Stimulated activated naive CD8-positive, alpha-beta T cell treated with anti-CD3 and anti-CD28 coated beads, Interleukin-15, Interleukin-2, amounts not matched to agents 100 ng/mL and 50 ng/mL, for 24 hours (primary cell): ENCODE data around the gene KRT33A.
"Not testable (repeated sequence)": the region's sequence is repeated elsewhere in the genome, so short reads cannot be mapped to it uniquely, and the experiment has no call there.

ENCODE experiments used
- H3K27ac Mint-ChIP-seq: one replicate; pipeline ENCODE4 v1.8.0; 2021; ENCODE audit warnings: mild to moderate bottlenecking, mixed read lengths
- H3K27me3 Mint-ChIP-seq: one replicate; pipeline ENCODE4 v1.8.0; 2021; ENCODE audit warnings: mixed read lengths
- H3K36me3 Mint-ChIP-seq: one replicate; pipeline ENCODE4 v1.8.0; 2021; ENCODE audit warnings: low read depth, mixed read lengths
- H3K4me1 Mint-ChIP-seq: one replicate; pipeline ENCODE4 v1.8.0; 2021; ENCODE audit warnings: low read depth, mixed read lengths
- H3K4me3 Mint-ChIP-seq: one replicate; pipeline ENCODE4 v1.8.0; 2021; ENCODE audit warnings: mild to moderate bottlenecking, mixed read lengths
- H3K9me3 Mint-ChIP-seq: one replicate; pipeline ENCODE4 v1.8.0; 2021; ENCODE audit warnings: mixed read lengths

KRT33A gene

GRCh38 chr17:41350381-41350878 is at the start of gene KRT33A:
KRT33A (minus strand) TSS chr17:41350828; CDS start chr17:41350767, 61 bp downstream.
- not testable (repeated sequence) for H3K36me3 Mint-ChIP-seq, H3K4me3 Mint-ChIP-seq, H3K27me3 Mint-ChIP-seq, H3K9me3 Mint-ChIP-seq, H3K4me1 Mint-ChIP-seq, H3K27ac Mint-ChIP-seq

DNA sequence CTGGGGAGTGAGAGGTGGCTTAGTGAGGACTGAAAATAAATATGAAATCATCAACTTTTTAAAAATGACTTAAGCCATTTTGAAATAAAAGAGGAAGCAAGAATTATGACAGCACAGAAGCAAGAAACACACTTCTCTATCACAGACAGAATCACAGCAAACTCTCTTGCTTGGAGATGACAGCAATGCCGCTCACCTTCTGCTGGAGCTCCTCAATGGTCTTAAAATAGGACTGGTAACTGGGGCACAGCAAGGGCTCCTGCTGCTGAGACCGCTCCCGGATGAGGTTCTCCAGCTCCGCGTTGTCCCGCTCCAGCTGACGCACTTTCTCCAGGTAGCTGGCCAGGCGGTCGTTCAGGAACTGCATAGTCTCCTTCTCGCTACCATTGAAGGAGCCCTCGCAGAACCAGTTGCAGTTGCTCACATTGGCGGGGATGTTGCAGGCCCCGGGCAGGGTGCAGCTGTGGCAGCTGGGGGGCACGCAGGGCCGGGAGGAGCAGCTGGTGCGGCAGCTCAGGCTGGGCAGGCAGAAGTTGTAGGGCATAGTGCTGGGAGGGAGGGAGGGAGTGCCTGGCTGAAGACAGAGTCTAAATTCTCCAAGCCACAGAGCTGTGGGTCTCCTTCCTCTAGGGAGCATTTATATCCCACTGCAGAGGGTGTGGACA is 46.5 kb upstream of the KRT33A start, which contains the start of gene KRT31:
TSS of gene KRT31 (minus strand) at position 613 of the 665 bp plus-strand sequence. CDS start at position 544, 69 bp downstream.
- peaks cover 2% of the 10 kb centered on the region for H3K4me1 Mint-ChIP-seq
- peaks cover 4% of the 10 kb centered on the region for H3K36me3 Mint-ChIP-seq
- peaks cover 11% of the 10 kb centered on the region for H3K27me3 Mint-ChIP-seq
- H3K4me3 Mint-ChIP-seq: no peak within 1 kb of the TSS
- no peaks in the 10 kb centered on the region for H3K9me3 Mint-ChIP-seq
- H3K27ac Mint-ChIP-seq: no peak within 1 kb of the TSS

DNA sequence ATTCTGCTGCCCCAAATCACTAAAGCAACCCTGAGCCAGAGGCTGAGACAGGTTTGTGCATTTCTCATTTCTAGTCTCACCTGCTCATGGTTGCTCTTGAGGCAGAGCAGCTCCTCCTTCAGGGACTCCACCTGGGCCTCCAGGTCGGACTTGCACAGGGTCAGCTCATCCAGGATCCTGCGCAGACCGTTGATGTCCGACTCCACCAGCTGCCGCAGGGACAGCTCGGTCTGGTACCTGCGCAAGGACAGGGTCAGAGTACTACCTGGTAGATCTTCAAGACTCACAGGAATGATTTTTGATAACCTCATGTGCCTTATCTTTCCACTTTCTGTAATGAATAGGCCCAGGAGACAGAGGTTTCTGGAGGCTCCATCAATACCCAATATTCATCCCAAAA is 45.7 kb upstream of the KRT33A start:
- Mint-ChIP-seq H3K27me3 (peaks cover 11% of the 10 kb centered on the region), H3K36me3 (peaks cover 4% of the 10 kb centered on the region), H3K4me1 (no peaks in the 10 kb centered on the region), H3K27ac (no peak overlapping the region), H3K9me3 (no peaks in the 10 kb centered on the region), H3K4me3 (no peak overlapping the region)

- no peak overlapping the region for H3K27ac Mint-ChIP-seq
- peaks cover 4% of the 10 kb centered on the region for H3K36me3 Mint-ChIP-seq
- no peaks in the 10 kb centered on the region for H3K9me3 Mint-ChIP-seq
- H3K4me1 Mint-ChIP-seq: no peaks in the 10 kb centered on the region
- no peak overlapping the region for H3K4me3 Mint-ChIP-seq
- peaks cover 7% of the 10 kb centered on the region for H3K27me3 Mint-ChIP-seq
Observed at GRCh38 chr17:41395611-41396010, 45.0 kb upstream of the KRT33A start.

- H3K4me3 Mint-ChIP-seq, H3K36me3 Mint-ChIP-seq, H3K27ac Mint-ChIP-seq, H3K9me3 Mint-ChIP-seq, H3K4me1 Mint-ChIP-seq, H3K27me3 Mint-ChIP-seq: not testable (repeated sequence)
Observed at GRCh38 chr17:41395044-41395443, 44.4 kb upstream of the KRT33A start.

- H3K27ac Mint-ChIP-seq: no peak overlapping the region
Observed at GRCh38 chr17:41394254-41394996, 43.8 kb upstream of the KRT33A start.

DNA sequence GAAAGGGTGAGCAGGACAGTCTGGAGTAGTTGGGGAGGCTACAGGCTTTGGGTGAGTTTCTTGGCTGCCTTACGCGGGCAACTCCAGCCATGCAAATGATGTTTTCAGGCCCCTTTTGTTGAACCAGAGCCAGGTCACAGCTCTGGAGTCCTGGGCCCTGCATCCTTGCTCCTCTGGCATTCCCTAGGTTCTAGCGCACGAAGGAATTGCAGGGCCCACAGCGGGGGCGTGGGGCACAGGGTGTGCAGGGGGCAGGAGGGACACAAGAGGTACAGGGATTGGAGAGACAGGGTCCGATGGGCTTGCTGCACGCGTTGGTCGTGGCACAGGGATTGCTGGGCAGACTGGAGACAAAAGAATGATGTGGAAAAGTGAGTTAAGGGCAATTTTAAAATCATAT is 43.2 kb upstream of the KRT33A start:
- Mint-ChIP-seq H3K9me3 (no peaks in the 10 kb centered on the region), H3K27me3 (peaks cover 8% of the 10 kb centered on the region), H3K36me3 (no peaks in the 10 kb centered on the region), H3K27ac (no peak overlapping the region), H3K4me3 (no peak overlapping the region), H3K4me1 (no peaks in the 10 kb centered on the region)

More at GRCh38 chr17:41394254-41394996, 43.8 kb upstream of the KRT33A start:
- H3K4me3 Mint-ChIP-seq: no peak overlapping the region
- peaks cover 4% of the 10 kb centered on the region for H3K27me3 Mint-ChIP-seq
- no peaks in the 10 kb centered on the region for H3K4me1 Mint-ChIP-seq
- H3K9me3 Mint-ChIP-seq: no peaks in the 10 kb centered on the region
- no peaks in the 10 kb centered on the region for H3K36me3 Mint-ChIP-seq

DNA sequence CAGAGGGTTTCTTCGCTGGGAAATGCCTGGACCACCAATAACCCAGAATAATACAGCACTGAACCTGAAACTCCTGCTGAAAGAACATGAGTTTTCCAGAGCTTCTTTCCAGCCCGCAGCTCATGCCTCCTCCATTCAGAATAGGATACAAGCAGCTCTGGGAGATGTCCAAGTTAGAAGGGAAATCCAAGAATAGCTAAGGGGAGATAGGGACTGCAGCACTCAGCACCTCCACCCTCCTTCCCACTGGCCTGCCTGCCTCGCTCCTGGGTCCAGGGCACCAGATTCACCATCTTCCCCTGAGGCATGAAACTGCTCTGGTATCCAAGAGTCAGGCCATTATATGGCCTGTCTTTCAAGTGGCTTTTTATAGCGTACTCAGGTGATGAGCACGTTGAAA is 42.7 kb upstream of the KRT33A start:
- Mint-ChIP-seq H3K27me3 (peaks cover 8% of the 10 kb centered on the region), H3K27ac (no peak overlapping the region), H3K36me3 (no peaks in the 10 kb centered on the region), H3K4me3 (no peak overlapping the region), H3K9me3 (no peaks in the 10 kb centered on the region), H3K4me1 (no peaks in the 10 kb centered on the region)

GRCh38 chr17:41392278-41392677 is 41.6 kb upstream of the KRT33A start:
- Mint-ChIP-seq H3K4me1 (no peaks in the 10 kb centered on the region), H3K9me3 (no peaks in the 10 kb centered on the region), H3K36me3 (no peaks in the 10 kb centered on the region), H3K4me3 (no peak overlapping the region), H3K27me3 (peaks cover 8% of the 10 kb centered on the region), H3K27ac (no peak overlapping the region)

DNA sequence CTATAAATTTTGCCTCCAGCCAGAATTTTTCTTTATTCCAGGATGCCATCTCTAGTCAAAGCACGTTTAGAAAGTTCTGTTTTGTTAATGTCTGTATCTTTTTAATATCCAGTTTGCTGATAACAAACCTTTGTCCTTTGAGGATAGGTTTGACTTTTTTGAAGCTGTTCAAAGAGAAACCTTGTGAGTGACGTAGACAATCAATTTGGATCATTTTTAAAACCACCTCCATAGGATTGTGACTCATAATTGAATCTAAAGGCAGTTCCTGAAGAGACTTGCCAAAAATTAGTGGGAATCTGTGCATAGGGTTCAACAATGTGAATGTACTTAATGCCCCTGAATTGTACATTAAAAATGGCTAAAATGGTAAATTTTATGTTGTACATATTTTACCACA is 40.9 kb upstream of the KRT33A start:
- Mint-ChIP-seq H3K4me3 (no peak overlapping the region), H3K4me1 (no peaks in the 10 kb centered on the region), H3K36me3 (peaks cover 3% of the 10 kb centered on the region), H3K27me3 (peaks cover 8% of the 10 kb centered on the region), H3K9me3 (peaks cover 3% of the 10 kb centered on the region), H3K27ac (no peak overlapping the region)

DNA sequence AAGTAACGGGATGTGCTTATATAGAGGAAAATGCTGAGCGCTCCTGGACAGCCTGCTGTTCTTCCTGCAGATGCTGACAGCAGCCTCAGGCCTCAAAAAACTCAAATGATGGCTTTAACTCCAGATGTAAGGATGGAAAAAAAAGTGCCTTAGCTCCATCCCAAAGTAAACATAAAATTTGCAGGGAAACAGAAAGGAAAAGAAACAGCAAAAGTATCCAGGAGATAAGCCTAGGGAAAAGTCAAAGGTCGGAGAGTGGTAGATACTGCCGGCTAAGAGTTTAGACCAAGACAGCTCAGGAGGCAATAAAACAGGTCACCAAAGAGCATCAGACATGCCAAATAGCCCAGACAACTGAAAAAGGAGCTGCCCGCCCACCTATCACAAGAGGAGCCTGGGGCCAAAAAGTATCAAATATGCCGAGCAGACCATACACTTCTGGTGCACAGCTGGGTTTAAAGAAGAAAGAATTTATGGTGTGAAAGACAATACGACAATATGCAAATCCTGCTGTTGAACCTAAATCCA is 39.8 kb upstream of the KRT33A start:
- Mint-ChIP-seq H3K36me3 (peaks cover 7% of the 10 kb centered on the region), H3K4me1 (no peaks in the 10 kb centered on the region), H3K27ac (no peak overlapping the region)

DNA sequence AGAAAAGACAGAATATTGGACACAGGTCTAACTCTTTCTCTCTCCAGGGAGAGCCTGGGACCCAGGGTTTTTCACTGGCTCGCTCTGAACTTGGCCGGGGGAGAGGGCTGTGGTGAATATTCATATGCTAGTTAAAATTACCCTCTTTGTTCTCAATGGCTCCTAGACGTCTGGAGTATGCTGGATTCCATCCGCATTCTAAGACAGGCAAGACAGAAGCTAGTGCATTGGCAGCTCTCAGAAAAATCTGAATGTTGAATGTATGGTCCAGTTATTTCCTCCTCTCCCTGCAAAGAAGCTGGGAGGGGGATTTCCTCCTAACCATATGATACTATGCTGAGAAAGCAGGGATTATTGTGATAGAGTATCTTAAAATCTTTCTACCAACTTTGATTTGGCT is 37.0 kb upstream of the KRT33A start:
- Mint-ChIP-seq H3K4me1 (no peaks in the 10 kb centered on the region), H3K27ac (no peak overlapping the region), H3K4me3 (no peak overlapping the region), H3K36me3 (peaks cover 7% of the 10 kb centered on the region), H3K9me3 (peaks cover 7% of the 10 kb centered on the region), H3K27me3 (peaks cover 8% of the 10 kb centered on the region)

More for the DNA sequence above, 39.8 kb upstream of the KRT33A start:
- Mint-ChIP-seq H3K9me3 (peaks cover 7% of the 10 kb centered on the region), H3K4me3 (no peak overlapping the region), H3K27me3 (peaks cover 8% of the 10 kb centered on the region)

DNA sequence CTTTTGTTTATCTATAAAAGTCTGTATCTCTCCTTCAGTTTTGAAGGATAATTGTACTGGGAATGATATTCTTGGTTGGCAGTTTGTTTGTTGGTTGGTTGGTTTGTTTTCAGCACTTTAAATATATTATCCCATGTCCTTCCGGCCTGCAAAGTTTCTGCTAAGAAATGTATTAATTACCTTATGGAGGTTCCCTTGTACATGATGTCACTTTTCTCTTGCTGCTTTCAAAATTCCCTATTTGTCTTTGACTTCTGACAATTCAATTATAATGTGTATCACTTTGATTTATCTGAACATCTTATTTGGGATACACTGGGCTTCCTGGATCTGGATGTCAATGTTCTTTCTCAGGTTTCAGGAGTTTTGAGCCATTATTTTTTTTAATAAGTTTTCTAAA is 35.6 kb upstream of the KRT33A start:
- no peak overlapping the region for H3K27ac Mint-ChIP-seq
- no peaks in the 10 kb centered on the region for H3K4me1 Mint-ChIP-seq
- peaks cover 8% of the 10 kb centered on the region for H3K27me3 Mint-ChIP-seq
- peaks cover 7% of the 10 kb centered on the region for H3K36me3 Mint-ChIP-seq
- no peak overlapping the region for H3K4me3 Mint-ChIP-seq
- peaks cover 7% of the 10 kb centered on the region for H3K9me3 Mint-ChIP-seq

DNA sequence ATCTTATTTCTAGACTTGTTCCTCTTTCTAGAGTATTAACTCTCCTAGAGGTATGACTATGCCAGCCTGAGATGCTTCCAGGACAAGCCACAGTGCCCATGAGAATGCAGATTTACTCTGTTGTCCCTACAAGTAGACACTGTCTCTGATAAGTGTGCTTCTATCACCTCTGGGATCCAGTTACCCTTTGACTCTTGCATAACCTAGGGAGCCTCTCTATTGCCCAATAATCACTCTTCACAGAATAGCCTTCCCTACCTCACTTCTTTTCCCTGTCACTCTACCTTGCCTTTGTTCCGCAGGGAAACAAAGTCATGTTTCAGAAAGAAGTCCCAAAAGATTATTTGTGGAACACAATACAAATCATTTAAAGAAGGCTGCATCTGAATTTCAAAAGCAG is 33.1 kb upstream of the KRT33A start:
- Mint-ChIP-seq H3K4me1 (peaks cover under 1% of the 10 kb centered on the region), H3K27ac (no peak overlapping the region), H3K36me3 (peaks cover 7% of the 10 kb centered on the region), H3K27me3 (no peaks in the 10 kb centered on the region), H3K9me3 (peaks cover 7% of the 10 kb centered on the region), H3K4me3 (no peak overlapping the region)

- peaks cover 7% of the 10 kb centered on the region for H3K36me3 Mint-ChIP-seq
- no peak overlapping the region for H3K4me3 Mint-ChIP-seq
- H3K27ac Mint-ChIP-seq: no peak overlapping the region
Observed at GRCh38 chr17:41382394-41382793, 31.8 kb upstream of the KRT33A start.

More at GRCh38 chr17:41382394-41382793, 31.8 kb upstream of the KRT33A start:
- peaks cover 10% of the 10 kb centered on the region for H3K4me1 Mint-ChIP-seq
- no peaks in the 10 kb centered on the region for H3K27me3 Mint-ChIP-seq
- H3K9me3 Mint-ChIP-seq: peaks cover 7% of the 10 kb centered on the region
